Measurements from ENCODE around the gene GYPE.
A peak's percentile ranks its signal among the peaks of the same experiment; 100 is the strongest.
"Not testable (repeated sequence)": the region's sequence is repeated elsewhere in the genome, so short reads cannot be mapped to it uniquely, and the experiment has no call there.

GYPE gene

DNA sequence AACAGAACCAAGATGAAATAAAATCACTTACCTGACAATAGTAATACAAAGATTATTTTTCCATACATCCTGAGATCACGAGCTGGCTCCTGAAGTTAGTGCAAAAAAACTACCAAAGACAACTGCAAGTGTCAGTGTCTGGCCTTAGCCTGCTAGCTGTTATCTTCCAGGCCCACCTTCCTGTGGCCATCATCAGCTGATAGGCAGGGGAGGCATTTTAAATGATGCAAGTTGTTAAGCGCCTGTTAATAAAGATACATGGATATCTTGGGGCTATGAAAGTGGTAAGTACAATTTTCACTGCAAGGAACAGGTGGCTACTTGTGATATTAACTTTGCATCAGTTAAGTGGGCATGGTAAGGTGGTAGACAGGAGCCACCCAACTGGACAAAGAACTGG, at the start of gene GYPE:
Gene GYPE (minus strand): TSS at position 120 of the 400 bp plus-strand sequence. CDS start 52 bp downstream, at position 68.
- not testable (repeated sequence) for H3K4me3 ChIP-seq, H3K27ac ChIP-seq

GRCh38 chr4:143951458-143951972, 46.2 kb upstream of the GYPE start:
- not testable (repeated sequence) for H3K4me3 ChIP-seq, H3K27ac ChIP-seq

DNA sequence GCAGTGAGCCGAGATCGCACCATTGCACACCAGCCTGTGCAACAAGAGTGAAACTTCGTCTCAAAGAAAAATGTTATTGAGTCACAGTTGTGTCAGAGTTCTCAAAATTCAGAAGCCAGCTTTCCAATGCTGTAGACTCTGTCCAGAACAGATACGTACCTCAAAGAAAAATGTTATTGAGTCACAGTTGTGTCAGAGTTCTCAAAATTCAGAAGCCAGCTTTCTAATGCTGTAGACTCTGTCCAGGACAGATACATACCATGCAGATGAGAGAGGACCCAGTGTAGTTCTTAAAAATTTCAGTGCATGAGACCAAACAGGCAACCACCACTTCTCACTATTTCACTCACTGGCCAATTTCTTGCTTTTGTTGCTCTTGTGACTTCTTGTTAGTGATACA, 45.6 kb upstream of the GYPE start:
- not testable (repeated sequence) for H3K27ac ChIP-seq, H3K4me3 ChIP-seq

DNA sequence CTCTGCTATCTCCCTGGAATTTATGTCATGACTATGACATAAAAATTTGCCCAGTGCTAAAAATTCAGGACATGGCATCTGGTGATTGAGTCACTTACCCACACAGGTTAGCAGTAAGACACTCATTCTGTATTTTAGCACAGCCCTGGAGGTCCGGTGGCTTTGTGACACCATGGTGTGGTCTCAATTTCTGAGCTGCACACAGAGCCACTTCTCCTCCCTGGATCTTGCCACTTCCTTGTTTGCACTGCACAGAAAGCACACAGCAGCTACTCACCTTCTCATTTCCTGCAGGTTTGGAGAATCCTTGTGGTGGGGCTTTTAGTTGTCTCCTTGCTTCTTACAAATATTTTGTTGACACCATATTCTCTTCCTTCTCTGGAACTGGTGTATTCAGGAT, 44.8 kb upstream of the GYPE start:
- not testable (repeated sequence) for H3K4me3 ChIP-seq, H3K27ac ChIP-seq

DNA sequence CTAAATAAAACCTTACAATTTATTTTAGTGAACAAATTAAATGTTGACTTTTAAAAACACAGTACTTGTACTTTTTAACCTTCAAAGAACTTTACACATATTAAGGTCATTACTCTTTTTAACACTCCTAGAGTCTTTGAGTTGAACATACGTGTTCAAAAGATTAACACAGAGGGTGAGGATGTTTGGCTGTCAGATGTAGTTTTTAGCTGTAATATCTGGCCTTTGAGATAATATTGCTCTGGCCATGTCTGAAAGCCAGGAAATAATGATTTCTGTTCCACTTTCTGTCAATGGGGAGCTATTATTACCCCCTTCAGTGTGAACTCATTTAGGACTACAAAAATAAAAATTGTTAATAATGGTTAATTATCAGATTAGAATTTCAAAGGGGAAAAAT, 42.1 kb upstream of the GYPE start:
- H3K4me3 ChIP-seq, H3K27ac ChIP-seq: not testable (repeated sequence)

- H3K27ac ChIP-seq, H3K4me3 ChIP-seq: not testable (repeated sequence)
Observed at GRCh38 chr4:143940708-143941107, 35.3 kb upstream of the GYPE start.

- no peak overlapping the region for H3K27ac ChIP-seq
Observed at GRCh38 chr4:143939528-143939927, 34.2 kb upstream of the GYPE start.

DNA sequence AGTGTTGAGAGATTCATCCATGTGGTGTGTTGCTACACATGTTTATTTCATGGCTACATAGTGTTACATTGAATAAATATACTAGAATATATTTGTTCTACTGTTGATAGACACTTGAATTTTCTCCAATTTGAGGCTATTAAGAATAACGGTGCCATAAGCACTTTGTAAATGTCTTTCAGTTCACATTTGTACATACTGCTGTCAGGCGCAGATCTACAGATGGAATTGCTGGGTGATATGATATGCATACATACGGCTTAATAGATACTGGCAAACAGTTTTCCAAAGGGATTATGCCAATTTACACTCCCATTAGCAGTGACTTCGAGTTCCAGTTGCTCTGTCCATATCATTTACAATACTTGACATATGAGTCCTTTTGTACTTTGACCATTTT, 33.5 kb upstream of the GYPE start:
- not testable (repeated sequence) for H3K27ac ChIP-seq

More at GRCh38 chr4:143939528-143939927, 34.2 kb upstream of the GYPE start:
- H3K4me3 ChIP-seq: no peak overlapping the region

DNA sequence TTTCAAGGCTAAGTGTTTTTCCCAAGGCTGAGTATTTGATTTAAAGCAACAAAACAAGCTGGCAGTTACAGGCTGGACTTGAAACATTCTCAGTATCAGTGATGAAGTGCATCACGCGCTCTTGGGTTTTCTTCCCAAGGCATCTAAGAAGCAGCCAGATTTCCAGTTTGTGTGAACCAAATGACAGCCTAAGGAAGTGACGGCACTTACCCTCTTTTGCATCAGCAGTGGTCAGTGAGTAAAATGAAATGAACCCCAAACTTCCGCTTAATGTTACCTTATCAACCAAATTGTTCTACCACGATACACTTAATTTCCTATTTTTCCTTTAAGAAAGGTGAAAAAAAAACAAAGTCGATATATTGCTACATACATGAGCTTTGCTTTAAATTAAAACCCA, 15.8 kb upstream of the GYPE start:
- Histone ChIP-seq H3K4me3 (no peak overlapping the region), H3K27ac (no peak overlapping the region)

More for the DNA sequence above, 33.5 kb upstream of the GYPE start:
- not testable (repeated sequence) for H3K4me3 ChIP-seq

GRCh38 chr4:143916485-143916884, 11.1 kb upstream of the GYPE start:
- H3K27ac ChIP-seq, H3K4me3 ChIP-seq: not testable (repeated sequence)

DNA sequence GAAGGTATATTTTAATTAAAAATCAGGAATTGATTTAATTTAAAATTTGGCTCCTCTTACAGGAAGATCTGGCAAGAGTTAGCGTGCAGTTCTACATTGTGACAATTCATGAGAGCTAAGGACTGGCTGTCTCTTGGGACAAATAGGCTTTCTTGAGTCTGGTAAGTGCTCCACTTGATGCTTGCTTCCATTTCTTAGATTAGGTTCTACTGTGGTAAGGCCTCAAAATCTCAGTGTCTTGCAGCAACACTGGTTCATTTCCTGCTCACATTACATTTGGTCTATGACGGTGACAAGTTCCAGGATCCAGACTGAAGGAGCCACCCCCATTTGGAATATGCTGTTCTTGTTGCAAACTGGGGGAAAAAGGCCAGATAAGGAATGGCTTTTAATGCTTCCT, 7.1 kb upstream of the GYPE start:
- peak overlapping the region in 11 of 21 experiments; percentile 7 to 85 (median 73) for H3K27ac ChIP-seq
- H3K4me3 ChIP-seq: peak overlapping the region in 4 of 7 experiments; percentile 25 to 41 (median 34)

GRCh38 chr4:143911528-143912417, 6.4 kb upstream of the GYPE start:
- peak overlapping the region in 14 of 21 experiments; percentile 7 to 85 (median 69) for H3K27ac ChIP-seq
- H3K4me3 ChIP-seq: peak overlapping the region; percentile 10 to 41 (median 28)

- peak overlapping the region in 1 of 7 experiments; percentile 25 for H3K4me3 ChIP-seq
Observed at GRCh38 chr4:143910906-143911305, 5.5 kb upstream of the GYPE start.

GRCh38 chr4:143907811-143908210, 2.5 kb upstream of the GYPE start:
- not testable (repeated sequence) for H3K27ac ChIP-seq, H3K4me3 ChIP-seq

More at GRCh38 chr4:143910906-143911305, 5.5 kb upstream of the GYPE start:
- H3K27ac ChIP-seq: peak overlapping the region in 1 of 21 experiments; percentile 16

DNA sequence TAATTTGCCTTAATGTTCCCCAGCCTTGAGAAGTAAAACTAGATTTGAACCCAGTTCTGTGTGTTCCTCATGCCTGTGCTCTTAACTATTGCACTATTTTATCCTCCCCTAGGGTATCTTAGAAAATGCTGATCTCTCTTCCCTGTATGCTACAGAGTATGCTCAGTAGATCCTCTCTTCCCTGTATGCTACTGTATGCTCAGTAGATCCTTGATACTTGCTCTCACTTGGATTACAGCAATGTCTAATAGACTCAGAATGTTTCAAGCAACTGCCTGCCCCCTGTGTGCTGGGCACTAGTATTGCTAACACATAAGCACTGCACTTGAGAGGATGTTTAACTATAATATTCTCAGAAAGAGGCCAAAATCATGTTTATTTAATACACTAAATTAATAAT, 928 bp downstream of the GYPE start:
- H3K27ac ChIP-seq: not testable (repeated sequence)

DNA sequence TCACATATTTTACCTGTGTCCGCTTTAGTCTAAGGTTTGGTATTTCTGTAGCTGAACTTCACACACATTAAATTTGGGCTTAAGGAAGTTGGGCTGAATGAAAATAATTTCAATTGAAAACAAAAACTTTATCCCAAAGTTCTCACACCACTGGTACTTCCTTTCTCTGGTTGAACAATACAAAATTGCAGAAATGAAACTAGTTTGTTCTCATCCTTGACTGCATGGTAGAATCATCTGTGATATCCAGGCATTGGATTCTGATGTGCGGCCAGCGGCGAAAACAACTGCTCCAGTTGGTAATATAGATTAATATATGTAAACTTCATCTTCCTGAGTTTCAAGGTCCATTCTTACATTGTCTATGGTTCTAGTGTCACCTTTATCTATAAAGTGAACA, 15.0 kb downstream of the GYPE start:
- not testable (repeated sequence) for H3K27ac ChIP-seq

More for the DNA sequence above, 928 bp downstream of the GYPE start:
- not testable (repeated sequence) for H3K4me3 ChIP-seq

DNA sequence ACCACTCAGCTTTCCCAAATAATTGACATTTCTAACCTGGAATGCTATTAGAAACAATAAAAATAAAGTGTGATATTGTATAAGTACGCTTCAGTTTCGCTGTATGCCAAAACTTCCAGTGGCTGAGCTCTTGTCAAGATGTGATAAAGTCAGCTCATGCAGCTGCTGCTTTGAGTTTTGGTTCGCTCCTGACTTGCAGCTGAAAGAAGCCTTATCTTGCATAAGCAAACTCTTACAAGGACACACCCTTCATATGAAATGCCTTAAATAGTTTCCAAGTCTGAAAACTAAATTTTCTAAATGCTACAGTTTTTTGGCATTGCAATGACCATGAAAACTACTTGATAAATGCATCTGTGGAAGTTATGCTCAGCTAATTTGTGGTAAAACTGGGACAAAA, 17.2 kb downstream of the GYPE start:
- not testable (repeated sequence) for H3K27ac ChIP-seq, H3K4me3 ChIP-seq

More for the DNA sequence above, 15.0 kb downstream of the GYPE start:
- H3K4me3 ChIP-seq: not testable (repeated sequence)

GRCh38 chr4:143884965-143885364, 20.4 kb downstream of the GYPE start:
- H3K27ac ChIP-seq, H3K4me3 ChIP-seq: not testable (repeated sequence)

DNA sequence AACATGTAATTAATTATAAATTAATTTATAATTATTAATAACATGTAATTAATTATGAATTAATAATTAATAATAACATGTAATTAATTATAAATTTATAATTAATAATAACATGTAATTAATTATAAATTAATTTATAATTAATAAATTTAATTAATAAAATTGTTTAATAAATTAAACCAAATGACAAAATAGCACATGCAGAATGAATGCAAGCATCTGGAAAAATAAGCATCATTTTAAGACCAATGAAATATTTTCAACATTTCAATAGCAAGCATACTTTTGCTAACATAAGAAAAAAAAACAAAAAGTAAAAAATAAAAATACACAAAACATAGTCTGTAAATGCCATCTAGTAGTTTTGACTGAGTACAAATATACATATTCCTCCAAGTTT, 21.8 kb downstream of the GYPE start:
- H3K27ac ChIP-seq: no peak overlapping the region

GRCh38 chr4:143882892-143883291, 22.5 kb downstream of the GYPE start:
- Histone ChIP-seq H3K27ac (no peak overlapping the region), H3K4me3 (no peak overlapping the region)

More for the DNA sequence above, 21.8 kb downstream of the GYPE start:
- no peak overlapping the region for H3K4me3 ChIP-seq

GRCh38 chr4:143879561-143879960, 25.8 kb downstream of the GYPE start:
- not testable (repeated sequence) for H3K4me3 ChIP-seq, H3K27ac ChIP-seq
